ENCODE measurements around the gene CRADD. TPM values are rescaled to one million over a fixed set of nuclear protein-coding genes. Genes with fewer than 3 reads are reported as not detected.

Gene CRADD
- total RNA-seq, 1 experiment from 2014 or later, result 10.1 TPM

GRCh38 chr12:93889516-93890212 lies 212.5 kb downstream of the CRADD start:
- CTCF ChIA-PET, result no interaction called here
- Mint-ChIP-seq H3K36me3 (ENCODE audit: insufficient read depth, unreplicated experiment) (no peaks in the 10 kb centered on the region), H3K27ac (ENCODE audit: unreplicated experiment) (no peak overlapping the region), H3K4me1 (ENCODE audit: low read depth, unreplicated experiment) (no peaks in the 10 kb centered on the region), H3K4me3 (ENCODE audit: low read depth, unreplicated experiment) (no peak overlapping the region), H3K9me3 (ENCODE audit: low read depth, unreplicated experiment) (no peaks in the 10 kb centered on the region), H3K27me3 (ENCODE audit: unreplicated experiment) (no peaks in the 10 kb centered on the region)
- no peak for DNase-seq
- no TSS peak for BruUV-seq (replicated peaks)
- intact Hi-C loops (cut with micrococcal nuclease; ENCODE audit: unreplicated experiment), result no loop called here
- TF ChIP-seq CTCF (IDR thresholded peaks at IDR 0.05; ENCODE audit: unreplicated experiment), result no peak

GRCh38 chr12:93892423-93893268 lies 215.5 kb downstream of the CRADD start:
- Mint-ChIP-seq H3K36me3 (ENCODE audit: insufficient read depth, unreplicated experiment) (no peaks in the 10 kb centered on the region), H3K9me3 (ENCODE audit: low read depth, unreplicated experiment) (no peaks in the 10 kb centered on the region), H3K4me3 (ENCODE audit: low read depth, unreplicated experiment) (no peak overlapping the region), H3K27ac (ENCODE audit: unreplicated experiment) (no peak overlapping the region), H3K27me3 (ENCODE audit: unreplicated experiment) (no peaks in the 10 kb centered on the region), H3K4me1 (ENCODE audit: low read depth, unreplicated experiment) (no peaks in the 10 kb centered on the region)
- DNase-seq, result no peak
- intact Hi-C loops (cut with micrococcal nuclease; ENCODE audit: unreplicated experiment), result no loop called here
- CTCF ChIA-PET, result no interaction called here
- no TSS peak for BruUV-seq (replicated peaks)
- no peak for TF ChIP-seq CTCF (IDR thresholded peaks at IDR 0.05; ENCODE audit: unreplicated experiment)

GRCh38 chr12:93894391-93895088 lies 217.4 kb downstream of the CRADD start:
- no peaks in the 10 kb centered on the region for H3K4me1 Mint-ChIP-seq (ENCODE audit: low read depth, unreplicated experiment)
- no peaks in the 10 kb centered on the region for H3K27me3 Mint-ChIP-seq (ENCODE audit: unreplicated experiment)
- no TSS peak for BruUV-seq (replicated peaks)
- no peak overlapping the region for H3K4me3 Mint-ChIP-seq (ENCODE audit: low read depth, unreplicated experiment)
- no peak for TF ChIP-seq CTCF (IDR thresholded peaks at IDR 0.05; ENCODE audit: unreplicated experiment)
- CTCF ChIA-PET, result no interaction called here
- no peaks in the 10 kb centered on the region for H3K36me3 Mint-ChIP-seq (ENCODE audit: insufficient read depth, unreplicated experiment)
- H3K27ac Mint-ChIP-seq (ENCODE audit: unreplicated experiment), result no peak overlapping the region
- no peaks in the 10 kb centered on the region for H3K9me3 Mint-ChIP-seq (ENCODE audit: low read depth, unreplicated experiment)
- no peak for DNase-seq
- intact Hi-C loops (cut with micrococcal nuclease; ENCODE audit: unreplicated experiment), result no loop called here

- DNase-seq, result no peak
- no peaks in the 10 kb centered on the region for H3K36me3 Mint-ChIP-seq (ENCODE audit: insufficient read depth, unreplicated experiment)
- intact Hi-C loops (cut with micrococcal nuclease; ENCODE audit: unreplicated experiment), result no loop called here
- H3K9me3 Mint-ChIP-seq (ENCODE audit: low read depth, unreplicated experiment), result no peaks in the 10 kb centered on the region
- H3K27me3 Mint-ChIP-seq (ENCODE audit: unreplicated experiment), result no peaks in the 10 kb centered on the region
- H3K4me3 Mint-ChIP-seq (ENCODE audit: low read depth, unreplicated experiment), result no peak overlapping the region
- CTCF ChIA-PET, result no interaction called here
- no peaks in the 10 kb centered on the region for H3K4me1 Mint-ChIP-seq (ENCODE audit: low read depth, unreplicated experiment)
- no TSS peak for BruUV-seq (replicated peaks)
- TF ChIP-seq CTCF (IDR thresholded peaks at IDR 0.05; ENCODE audit: unreplicated experiment), result no peak
- H3K27ac Mint-ChIP-seq (ENCODE audit: unreplicated experiment), result no peak overlapping the region
These were observed 217.9 kb downstream of the CRADD start for GRCh38 chr12:93895089-93895445.
